Measurements from ENCODE around the gene MAD2L2.

DNA sequence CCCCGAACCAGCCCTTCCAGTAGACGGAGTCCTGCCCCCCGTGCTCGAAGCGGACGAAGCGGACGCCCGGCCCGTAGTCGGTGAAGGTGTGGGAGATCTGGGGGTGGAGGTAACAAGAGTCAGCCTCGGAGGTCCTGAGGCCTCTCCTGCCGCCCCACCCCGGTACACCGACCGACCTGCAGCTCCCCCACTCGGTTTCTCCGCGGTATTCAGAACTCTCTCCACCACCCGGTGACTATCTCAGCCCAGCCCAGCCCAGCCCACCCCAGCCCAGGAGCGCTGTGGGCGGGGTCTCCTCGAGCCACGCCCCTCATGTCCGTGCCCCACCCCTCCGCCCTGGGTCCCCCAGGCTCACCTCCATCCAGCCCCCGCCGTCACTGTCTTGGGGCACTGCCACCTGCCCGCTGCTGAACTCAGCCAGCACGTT, 32.2 kb downstream of the MAD2L2 start:
- TF ChIP-seq POLR2A (IDR thresholded peaks at IDR 0.05) (no peak), CTCF (IDR thresholded peaks at IDR 0.05) (no peak)
